HG02610 (cell line): Measurements from ENCODE around the gene KLHDC10.
"Not testable (repeated sequence)": the region's sequence is repeated elsewhere in the genome, so short reads cannot be mapped to it uniquely, and the experiment has no call there.

Experiments used
- ATAC-seq: cut with Tn5 transposase; IDR thresholded peaks from one replicate; pipeline ENCODE4 v1.9.1; 2021; ENCODE audit warnings: mild to moderate bottlenecking, moderate library complexity; ENCODE audit not compliant: unreplicated experiment

KLHDC10 gene

DNA sequence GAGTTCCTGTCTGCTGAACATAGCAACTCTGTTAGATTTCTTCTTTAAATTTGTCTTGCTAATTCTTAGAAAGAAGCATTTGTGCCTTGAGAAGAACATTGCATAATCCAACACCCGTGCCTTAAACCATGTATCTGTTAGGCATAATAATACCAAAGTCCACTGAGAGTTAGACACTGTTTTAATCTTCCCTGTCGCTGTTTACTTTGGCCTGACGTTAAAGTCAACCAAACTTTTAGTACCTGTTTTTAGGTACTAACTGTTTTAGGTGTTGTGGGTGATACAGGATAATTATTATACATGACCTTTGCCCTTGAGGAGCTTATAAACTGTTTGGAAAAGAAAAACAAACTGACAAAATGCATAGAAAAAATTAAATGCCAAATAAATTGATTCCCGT lies 43.6 kb downstream of the KLHDC10 start:
- no peak for ATAC-seq

DNA sequence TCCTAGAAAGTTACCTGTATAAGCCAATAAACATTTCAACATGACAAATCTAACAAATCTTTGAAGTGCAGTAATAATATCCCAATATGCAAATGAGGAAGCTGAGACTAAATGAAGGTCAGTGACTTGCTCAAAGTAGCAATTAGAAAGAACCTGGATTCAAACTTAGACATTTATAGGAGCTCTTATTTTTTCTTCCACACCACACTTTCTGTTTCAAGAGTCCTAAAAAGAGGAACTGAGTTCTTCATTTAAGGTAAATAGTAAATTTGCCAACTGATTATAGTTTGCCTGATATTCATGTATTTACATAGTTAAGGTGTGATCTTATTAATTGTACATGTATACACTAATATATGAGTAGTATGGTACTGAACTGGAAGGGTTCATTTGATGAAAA lies 44.0 kb downstream of the KLHDC10 start:
- peak; percentile 59 for ATAC-seq

DNA sequence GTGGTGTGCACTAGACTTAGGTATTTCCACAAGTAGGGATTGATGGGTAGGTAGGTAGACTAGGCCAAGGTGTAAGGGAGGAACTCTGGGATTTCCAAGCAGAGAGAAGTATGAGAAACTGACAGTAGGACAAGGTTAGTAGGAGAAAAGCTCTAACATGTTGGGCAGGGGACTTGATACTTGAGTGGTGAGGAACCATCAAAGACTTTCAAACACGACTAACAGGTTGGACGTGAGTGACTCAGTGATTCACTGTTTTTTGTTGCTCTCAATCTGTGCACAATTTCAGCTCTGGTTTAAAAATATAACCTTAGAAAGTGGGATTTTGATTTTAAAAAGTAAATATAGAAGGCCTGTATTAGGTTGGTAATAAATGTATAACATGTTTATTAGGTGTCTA lies 44.4 kb downstream of the KLHDC10 start:
- no peak for ATAC-seq

GRCh38 chr7:130118294-130118693 lies 48.0 kb downstream of the KLHDC10 start:
- ATAC-seq, result no peak

DNA sequence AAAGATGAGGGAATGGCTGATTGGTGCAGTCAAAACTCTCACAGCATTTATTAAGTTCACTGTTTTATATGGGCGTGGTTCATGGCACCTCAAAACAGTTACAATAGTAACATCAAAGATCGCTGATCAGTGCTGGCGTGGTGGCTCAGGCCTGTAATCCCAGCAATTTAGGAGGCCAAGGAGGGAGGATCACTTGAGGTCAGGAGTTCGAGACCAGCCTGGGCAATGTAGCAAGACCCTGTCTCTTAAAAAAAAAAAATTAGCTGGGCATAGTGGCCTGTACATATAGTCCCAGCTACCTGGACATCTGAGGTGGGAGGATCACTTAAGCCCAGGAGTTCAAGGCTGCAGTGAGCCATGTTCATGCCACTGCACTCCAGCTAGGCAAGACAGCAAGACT lies 48.5 kb downstream of the KLHDC10 start:
- ATAC-seq, result no peak

- ATAC-seq, result no peak
Measured at GRCh38 chr7:130123501-130123900, 53.2 kb downstream of the KLHDC10 start.

DNA sequence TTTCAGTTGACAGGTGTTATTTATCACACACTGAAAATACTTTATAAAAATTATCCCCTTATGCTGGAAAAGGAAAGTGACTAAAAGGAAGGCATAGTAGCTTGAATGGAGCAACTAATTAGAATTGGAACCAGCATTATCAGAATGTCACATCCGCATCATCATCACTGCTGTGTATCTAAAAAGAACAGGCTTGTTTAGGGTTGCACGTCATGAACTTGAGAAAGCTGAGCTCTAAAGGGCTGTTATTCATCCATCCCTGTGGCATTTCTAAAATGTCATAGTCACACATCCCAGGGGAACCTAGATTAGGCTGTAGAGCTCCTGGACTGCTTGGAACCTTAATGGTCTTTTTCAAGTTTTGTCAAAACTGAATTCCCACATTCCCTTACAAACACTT lies 54.4 kb downstream of the KLHDC10 start:
- ATAC-seq, result no peak

DNA sequence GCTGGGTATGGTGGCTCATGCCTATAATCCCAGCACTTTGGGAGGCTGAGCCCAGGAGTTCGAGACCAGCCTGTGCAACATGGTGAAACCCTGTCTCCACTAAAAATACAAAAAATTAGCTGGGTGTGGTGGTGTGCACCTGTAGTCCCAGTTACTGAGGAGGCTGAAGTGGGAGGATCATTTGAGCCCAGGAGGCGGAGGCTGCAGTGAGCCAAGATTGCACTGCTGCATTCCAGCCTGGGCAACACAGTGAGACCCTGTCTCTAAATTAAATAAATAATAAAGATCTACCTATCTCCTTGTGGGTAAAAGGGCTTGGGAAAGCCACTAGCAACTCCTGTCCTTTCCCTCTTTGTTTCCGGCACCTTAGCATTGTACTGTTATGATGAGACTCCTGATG lies 56.5 kb downstream of the KLHDC10 start:
- ATAC-seq, result not testable (repeated sequence)

GRCh38 chr7:130127404-130127803 lies 57.1 kb downstream of the KLHDC10 start:
- no peak for ATAC-seq

GRCh38 chr7:130127821-130128317 lies 57.5 kb downstream of the KLHDC10 start:
- ATAC-seq, result no peak

GRCh38 chr7:130129011-130129411 lies 58.7 kb downstream of the KLHDC10 start:
- ATAC-seq, result no peak

DNA sequence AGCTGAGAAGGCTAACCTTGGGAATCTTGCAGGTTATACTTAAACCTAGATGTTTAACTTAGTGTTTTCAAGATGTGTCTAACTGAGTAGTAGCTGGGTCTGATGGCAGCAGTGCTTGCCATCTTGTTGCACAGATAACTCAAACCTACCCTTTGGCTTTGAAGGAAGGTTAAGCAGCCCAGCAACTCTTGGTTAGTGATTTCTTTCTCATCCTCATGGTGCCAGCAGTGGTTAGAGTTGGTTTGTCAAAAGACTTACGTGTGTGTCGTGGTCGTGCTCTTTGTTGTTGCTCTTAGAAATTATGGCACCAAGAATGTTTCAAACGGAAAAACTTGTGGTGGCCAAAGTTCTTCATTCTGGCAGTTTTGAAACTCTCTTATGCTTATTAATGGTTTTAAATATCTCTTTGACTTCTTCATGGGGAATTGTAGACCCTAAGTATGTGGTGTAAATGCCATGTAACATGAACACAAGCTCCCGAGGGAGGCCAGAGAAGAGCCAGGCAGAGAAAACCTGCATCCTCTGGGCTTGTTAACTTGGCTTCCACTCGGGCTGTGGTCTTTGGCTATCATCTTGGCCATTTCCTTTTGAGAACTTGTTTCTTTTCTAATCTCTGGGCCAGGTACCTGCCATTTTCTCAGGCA lies 61.0 kb downstream of the KLHDC10 start:
- no peak for ATAC-seq

DNA sequence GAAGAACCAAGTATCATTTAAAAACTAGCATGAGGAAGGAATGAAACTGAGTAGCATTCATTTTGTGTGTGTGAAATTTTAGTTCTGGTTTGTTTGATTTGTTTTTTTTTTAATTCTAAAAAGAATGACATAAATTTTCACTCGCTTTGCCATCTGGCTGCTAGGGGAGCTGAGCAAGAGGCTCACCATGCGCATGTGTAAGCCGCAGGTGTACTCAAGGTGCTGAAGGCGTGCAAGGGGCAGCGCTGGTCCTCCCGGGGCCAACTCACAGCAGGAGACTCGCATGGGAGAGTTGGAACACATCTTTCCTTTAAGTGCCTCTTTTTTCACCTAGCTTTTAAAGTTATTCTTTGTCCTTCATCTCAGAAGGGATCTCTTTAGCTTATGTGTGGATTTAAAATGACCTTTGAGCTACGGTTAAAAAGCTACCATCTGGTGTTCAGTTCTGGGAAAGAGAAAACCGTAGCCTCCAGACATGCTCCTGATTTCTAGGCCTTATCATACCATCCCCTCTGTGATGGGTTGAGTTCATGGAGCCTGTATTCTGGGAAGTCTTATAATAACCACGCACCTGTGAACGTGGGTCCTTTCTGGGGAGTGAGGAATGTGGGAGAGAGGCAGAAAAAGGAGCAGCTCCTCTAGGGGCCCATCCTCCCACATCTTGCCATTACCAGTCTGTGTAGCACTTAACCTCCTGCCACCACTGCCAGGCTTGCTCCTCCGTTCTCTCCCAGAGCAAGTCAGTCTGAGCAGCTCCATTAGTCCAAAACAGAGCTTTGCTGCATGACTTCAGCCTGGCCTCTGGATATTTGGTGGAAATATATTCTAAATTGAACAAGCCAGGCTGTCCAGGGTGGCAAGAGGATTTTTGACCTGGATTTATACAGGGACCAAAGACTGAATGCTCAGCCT lies 61.9 kb downstream of the KLHDC10 start:
- no peak for ATAC-seq

DNA sequence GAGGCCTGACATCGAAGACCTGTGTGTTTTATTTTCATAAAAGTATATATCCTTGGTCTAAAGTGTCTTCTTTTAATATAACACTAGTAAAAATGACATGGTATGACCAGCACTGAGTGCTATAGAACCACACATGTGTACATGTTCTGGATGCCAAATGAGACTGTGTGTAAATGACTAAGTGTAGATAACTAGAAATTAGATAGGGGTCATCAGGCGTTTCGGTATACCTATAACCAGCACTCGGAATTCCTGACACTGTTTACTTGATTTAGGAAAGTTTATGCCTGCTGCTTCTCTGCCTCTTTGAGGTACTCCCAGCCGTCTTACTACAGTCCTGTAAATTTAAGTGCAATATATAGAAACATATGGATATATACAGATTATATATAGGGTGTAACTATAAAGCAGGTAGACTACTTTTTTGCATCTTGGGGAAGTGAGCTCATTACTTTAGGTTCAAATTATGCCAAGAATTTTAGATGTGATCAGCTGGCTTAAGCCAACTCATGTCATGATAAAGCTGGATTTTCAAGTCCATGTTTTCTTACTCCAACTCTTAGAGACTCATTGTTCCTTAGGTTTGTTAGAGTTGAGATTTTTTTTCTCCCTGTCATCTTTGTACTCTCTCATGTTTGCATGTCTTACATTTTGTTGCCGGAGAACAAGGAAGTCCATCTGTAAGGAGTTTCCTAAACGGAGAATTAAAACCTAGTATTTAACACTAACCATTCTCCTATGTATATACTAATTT lies 62.9 kb downstream of the KLHDC10 start:
- no peak for ATAC-seq

GRCh38 chr7:130134106-130134636 lies 63.8 kb downstream of the KLHDC10 start:
- ATAC-seq, result no peak

- ATAC-seq, result no peak
Measured at GRCh38 chr7:130134726-130135125, 64.4 kb downstream of the KLHDC10 start.

DNA sequence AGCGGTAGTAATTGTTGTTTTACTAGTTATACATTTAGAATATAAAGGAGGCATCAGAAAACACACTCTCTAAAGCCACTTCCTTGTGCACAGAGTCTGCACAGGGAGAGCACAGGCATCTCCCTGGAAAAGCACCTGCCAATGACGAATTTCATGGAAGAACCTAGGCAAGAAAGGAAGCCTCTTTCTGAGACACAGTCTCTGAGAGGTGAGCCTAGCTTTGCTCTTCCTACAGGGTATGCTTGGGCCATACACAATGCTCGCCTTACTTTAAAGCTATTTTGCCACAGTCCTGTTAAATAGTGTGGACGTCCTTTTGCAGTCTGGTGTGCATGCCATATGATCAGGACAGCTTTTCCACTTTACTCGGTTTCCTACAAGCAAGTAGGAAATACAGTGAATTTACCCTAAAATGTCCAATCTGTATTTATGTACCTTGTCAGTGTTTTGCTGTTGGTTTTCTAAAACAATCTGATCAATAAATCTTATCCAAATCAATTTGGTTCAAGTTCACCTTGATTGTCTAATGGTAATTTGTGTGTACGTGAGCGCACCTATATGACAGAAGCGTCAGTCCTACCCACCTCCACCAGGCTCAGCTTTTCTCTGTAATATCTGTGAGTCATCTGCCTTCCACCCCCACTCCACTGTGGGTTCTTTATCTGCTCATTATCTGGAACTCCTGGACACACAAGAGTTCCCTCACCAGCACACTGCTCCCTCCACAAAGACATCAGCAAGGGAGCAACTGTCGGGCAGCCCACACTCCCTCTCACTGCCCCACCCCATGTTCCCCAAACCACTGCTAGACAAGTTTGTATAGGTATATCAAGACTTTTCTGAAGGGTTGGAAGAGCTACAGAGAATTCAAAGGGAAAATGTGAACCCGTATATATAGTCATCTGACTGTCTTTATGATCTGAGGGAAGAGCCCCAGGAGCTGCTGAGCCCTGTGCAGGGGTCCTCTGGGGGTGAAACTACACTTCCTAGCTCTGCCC lies 65.2 kb downstream of the KLHDC10 start:
- no peak for ATAC-seq

GRCh38 chr7:130136579-130137167 lies 66.3 kb downstream of the KLHDC10 start:
- ATAC-seq, result no peak

- no peak for ATAC-seq
Measured at GRCh38 chr7:130137207-130137606, 66.9 kb downstream of the KLHDC10 start.
